Measurements from ENCODE around the gene TRIM29.
"Not testable (repeated sequence)": the region's sequence is repeated elsewhere in the genome, so short reads cannot be mapped to it uniquely, and the experiment has no call there.

TRIM29 gene

DNA sequence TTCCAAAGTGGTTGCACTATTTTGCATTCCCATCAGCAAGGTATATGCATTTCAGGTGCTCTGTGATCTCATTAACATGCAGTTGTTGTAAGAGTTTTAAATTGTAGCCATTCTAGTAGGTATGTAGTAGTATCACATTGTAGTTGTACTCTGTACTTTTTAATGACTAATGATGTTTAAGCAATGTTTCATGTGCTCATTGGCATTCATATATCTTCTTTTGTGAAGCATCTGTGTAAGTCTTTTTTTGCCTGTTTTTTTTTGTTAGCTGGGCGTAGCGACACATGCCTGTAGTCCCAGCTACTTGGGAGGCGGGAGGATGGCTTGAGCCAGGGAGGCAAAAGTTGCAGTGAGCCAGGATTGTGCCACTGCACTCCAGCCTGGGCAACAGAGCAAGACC, 11.3 kb upstream of the TRIM29 start:
- Histone ChIP-seq H3K4me1 (ENCODE audit: control insufficient read depth in 2 of 2, insufficient read depth in 2 of 2, low read length in 2 of 2) (no peaks in the 10 kb centered on the region), H3K27me3 (ENCODE audit: control insufficient read depth in 2 of 2, insufficient read depth in 2 of 2, low read length in 2 of 2) (peaks cover 3 to 10% of the 10 kb centered on the region in 2 donors), H3K27ac (ENCODE audit: low read depth in 2 of 2, low read length in 2 of 2) (no peak overlapping the region), H3K36me3 (ENCODE audit: control insufficient read depth in 2 of 2, insufficient read depth in 2 of 2, low read length in 2 of 2) (no peaks in the 10 kb centered on the region), H3K9me3 (ENCODE audit: control insufficient read depth in 2 of 2, low read length in 2 of 2) (no peaks in the 10 kb centered on the region), H3K4me3 (ENCODE audit: low read length in 2 of 2) (no peak overlapping the region), H3K9ac (ENCODE audit: low read depth in 1 of 2, low read length in 2 of 2) (no peak overlapping the region)

DNA sequence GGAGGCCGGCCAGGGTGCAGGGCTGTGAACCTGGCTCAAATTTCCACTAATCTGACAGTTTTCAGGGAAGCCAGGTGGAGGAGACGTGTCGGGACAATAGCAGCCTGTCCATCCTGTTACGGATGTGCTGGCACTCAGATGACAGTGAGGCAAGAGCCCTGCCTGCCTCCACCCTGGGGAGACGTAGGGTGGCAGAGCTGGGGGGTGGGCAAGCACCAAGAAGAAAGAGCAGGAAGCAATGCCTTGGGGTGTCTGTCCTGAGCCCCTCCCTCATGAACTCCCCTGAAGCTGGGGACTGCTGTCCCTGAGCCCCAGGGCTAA, 10.0 kb upstream of the TRIM29 start:
- no peaks in the 10 kb centered on the region for H3K36me3 ChIP-seq (ENCODE audit: control insufficient read depth in 2 of 2, insufficient read depth in 2 of 2, low read length in 2 of 2)
- H3K9me3 ChIP-seq (ENCODE audit: control insufficient read depth in 2 of 2, low read length in 2 of 2): no peaks in the 10 kb centered on the region
- H3K27ac ChIP-seq (ENCODE audit: low read depth in 2 of 2, low read length in 2 of 2): no peak overlapping the region
- no peak overlapping the region for H3K9ac ChIP-seq (ENCODE audit: low read depth in 1 of 2, low read length in 2 of 2)
- H3K27me3 ChIP-seq (ENCODE audit: control insufficient read depth in 2 of 2, insufficient read depth in 2 of 2, low read length in 2 of 2): peaks cover 3 to 12% of the 10 kb centered on the region in 2 donors
- H3K4me3 ChIP-seq (ENCODE audit: low read length in 2 of 2): no peak overlapping the region
- no peaks in the 10 kb centered on the region for H3K4me1 ChIP-seq (ENCODE audit: control insufficient read depth in 2 of 2, insufficient read depth in 2 of 2, low read length in 2 of 2)

DNA sequence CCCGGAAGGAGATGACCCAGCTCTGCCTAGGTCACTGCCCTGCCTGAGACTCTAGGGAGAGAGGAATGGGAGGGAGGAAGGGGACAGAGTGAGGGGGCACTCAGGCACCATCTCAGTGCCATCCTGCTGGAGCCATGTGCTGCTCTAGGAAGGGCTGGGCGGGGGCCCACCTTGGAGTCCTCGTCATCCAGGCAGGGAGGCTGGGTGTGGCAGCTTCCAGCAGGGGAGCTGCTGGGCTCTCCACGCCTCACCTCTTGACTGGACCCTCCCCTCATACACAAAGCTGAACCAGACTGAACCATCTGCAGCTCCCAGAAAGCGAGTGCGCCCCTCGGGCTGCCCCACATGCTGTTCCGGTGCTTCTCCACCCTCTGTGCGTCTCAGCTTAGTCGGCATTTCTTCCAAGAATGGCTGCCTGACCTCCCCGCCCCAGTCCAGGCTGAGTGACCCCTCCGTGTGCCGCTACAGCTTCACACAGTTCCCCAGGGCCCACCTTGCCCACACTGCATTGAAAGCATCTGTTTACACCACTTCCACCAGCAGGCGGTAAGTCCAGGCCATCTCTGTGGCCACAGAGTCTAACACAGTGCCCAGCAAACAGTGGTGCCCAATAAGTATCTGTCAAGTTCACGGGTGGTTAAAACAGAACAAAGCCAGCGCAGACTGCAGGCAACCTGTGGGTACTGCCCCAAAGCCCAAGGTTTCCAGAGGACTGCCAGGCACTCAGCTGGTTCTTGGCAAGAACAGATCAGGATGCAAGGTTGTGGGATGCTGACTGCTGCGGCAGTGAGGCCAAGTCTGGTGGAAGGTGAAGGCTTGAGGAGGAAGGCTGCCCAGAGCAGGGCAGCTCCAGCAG, 9.4 kb upstream of the TRIM29 start:
- Histone ChIP-seq H3K27me3 (ENCODE audit: control insufficient read depth in 2 of 2, insufficient read depth in 2 of 2, low read length in 2 of 2) (peaks cover 3 to 12% of the 10 kb centered on the region in 2 donors), H3K9ac (ENCODE audit: low read depth in 1 of 2, low read length in 2 of 2) (no peak overlapping the region), H3K36me3 (ENCODE audit: control insufficient read depth in 2 of 2, insufficient read depth in 2 of 2, low read length in 2 of 2) (no peaks in the 10 kb centered on the region), H3K27ac (ENCODE audit: low read depth in 2 of 2, low read length in 2 of 2) (no peak overlapping the region), H3K4me3 (ENCODE audit: low read length in 2 of 2) (no peak overlapping the region), H3K4me1 (ENCODE audit: control insufficient read depth in 2 of 2, insufficient read depth in 2 of 2, low read length in 2 of 2) (no peaks in the 10 kb centered on the region), H3K9me3 (ENCODE audit: control insufficient read depth in 2 of 2, low read length in 2 of 2) (no peaks in the 10 kb centered on the region)

DNA sequence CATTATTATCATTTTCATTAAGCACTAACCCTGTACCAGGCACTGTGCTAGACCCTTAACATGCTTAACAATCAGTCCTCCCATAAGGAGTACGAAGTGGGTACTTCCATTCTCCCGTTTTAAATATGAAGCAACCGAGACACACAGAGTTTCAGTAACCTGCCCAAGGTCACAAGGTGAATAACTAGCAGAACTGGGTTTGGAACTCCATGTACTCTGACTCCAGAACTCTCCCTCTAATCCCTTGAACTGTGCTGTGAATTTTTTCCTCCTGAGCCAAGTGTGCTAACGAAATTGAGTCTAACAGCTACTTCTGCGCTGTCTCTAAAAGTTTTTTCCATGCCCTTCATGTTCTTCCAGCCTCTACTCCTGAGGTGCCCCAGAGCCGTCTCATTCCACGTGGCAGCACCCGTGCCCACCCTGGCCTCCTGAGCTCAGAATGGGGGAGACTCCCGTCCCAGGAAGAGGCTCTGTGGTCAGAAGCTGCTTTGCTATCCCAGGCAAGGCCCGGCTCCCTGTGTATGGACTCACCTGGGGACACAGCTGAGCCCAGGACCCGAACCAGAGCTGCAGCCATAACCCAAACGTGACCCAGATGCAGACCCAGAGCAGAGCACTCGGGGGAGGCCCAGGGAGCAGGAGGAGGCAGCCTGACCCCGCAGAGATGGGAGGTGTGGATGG, 8.6 kb upstream of the TRIM29 start:
- Histone ChIP-seq H3K4me3 (ENCODE audit: low read length in 2 of 2) (no peak overlapping the region), H3K9me3 (ENCODE audit: control insufficient read depth in 2 of 2, low read length in 2 of 2) (no peaks in the 10 kb centered on the region), H3K27ac (ENCODE audit: low read depth in 2 of 2, low read length in 2 of 2) (no peak overlapping the region), H3K4me1 (ENCODE audit: control insufficient read depth in 2 of 2, insufficient read depth in 2 of 2, low read length in 2 of 2) (no peaks in the 10 kb centered on the region), H3K9ac (ENCODE audit: low read depth in 1 of 2, low read length in 2 of 2) (no peak overlapping the region), H3K27me3 (ENCODE audit: control insufficient read depth in 2 of 2, insufficient read depth in 2 of 2, low read length in 2 of 2) (peaks cover 3 to 12% of the 10 kb centered on the region in 2 donors), H3K36me3 (ENCODE audit: control insufficient read depth in 2 of 2, insufficient read depth in 2 of 2, low read length in 2 of 2) (no peaks in the 10 kb centered on the region)

DNA sequence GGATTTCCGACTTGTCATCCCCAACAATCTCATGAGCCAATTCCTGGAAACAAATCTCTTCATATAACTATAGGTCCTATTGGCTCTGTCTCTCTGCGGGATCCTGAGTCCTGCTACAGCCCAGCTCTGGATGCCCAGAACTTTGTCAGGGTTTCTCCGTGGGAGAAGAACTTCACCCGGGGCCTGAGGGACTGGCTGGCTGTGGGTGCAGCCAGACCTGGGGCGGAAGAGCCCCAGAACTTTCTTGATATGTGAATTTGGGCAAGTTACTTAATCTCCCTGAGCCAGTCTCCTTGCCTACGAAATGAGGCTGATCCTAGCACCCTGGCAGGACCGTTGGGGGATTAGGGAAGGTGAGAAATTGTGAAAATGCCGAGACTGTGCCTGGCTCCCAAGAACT, 6.6 kb upstream of the TRIM29 start:
- Histone ChIP-seq H3K36me3 (ENCODE audit: control insufficient read depth in 2 of 2, insufficient read depth in 2 of 2, low read length in 2 of 2) (no peaks in the 10 kb centered on the region), H3K27ac (ENCODE audit: low read depth in 2 of 2, low read length in 2 of 2) (no peak overlapping the region), H3K4me1 (ENCODE audit: control insufficient read depth in 2 of 2, insufficient read depth in 2 of 2, low read length in 2 of 2) (no peaks in the 10 kb centered on the region), H3K9ac (ENCODE audit: low read depth in 1 of 2, low read length in 2 of 2) (no peak overlapping the region), H3K4me3 (ENCODE audit: low read length in 2 of 2) (no peak overlapping the region), H3K27me3 (ENCODE audit: control insufficient read depth in 2 of 2, insufficient read depth in 2 of 2, low read length in 2 of 2) (peaks cover 3 to 12% of the 10 kb centered on the region in 2 donors), H3K9me3 (ENCODE audit: control insufficient read depth in 2 of 2, low read length in 2 of 2) (no peaks in the 10 kb centered on the region)

DNA sequence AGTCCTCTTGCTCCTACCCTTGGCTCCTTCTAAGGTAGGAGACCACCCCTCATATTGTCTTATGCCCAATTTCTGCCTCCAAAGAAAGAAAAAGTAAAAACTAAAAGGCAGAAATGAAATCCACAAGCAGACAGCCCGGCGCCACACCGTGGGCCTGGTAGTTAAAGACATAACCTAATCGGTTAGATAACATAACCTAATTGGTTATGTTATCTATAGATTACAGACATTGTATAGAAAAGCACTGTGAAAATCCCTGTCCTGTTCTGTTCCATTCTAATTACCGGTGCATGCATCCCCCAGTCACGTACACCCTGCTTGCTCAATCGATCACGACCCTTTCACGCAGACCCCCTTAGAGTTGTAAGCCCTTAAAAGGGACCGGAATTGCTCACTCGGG, 5.6 kb upstream of the TRIM29 start:
- not testable (repeated sequence) for H3K9me3 ChIP-seq (ENCODE audit: control insufficient read depth in 2 of 2, low read length in 2 of 2); H3K4me1 ChIP-seq (ENCODE audit: control insufficient read depth in 2 of 2, insufficient read depth in 2 of 2, low read length in 2 of 2); H3K9ac ChIP-seq (ENCODE audit: low read depth in 1 of 2, low read length in 2 of 2); H3K36me3 ChIP-seq (ENCODE audit: control insufficient read depth in 2 of 2, insufficient read depth in 2 of 2, low read length in 2 of 2); H3K27ac ChIP-seq (ENCODE audit: low read depth in 2 of 2, low read length in 2 of 2); H3K4me3 ChIP-seq (ENCODE audit: low read length in 2 of 2)
- peaks cover 3 to 12% of the 10 kb centered on the region in 2 donors for H3K27me3 ChIP-seq (ENCODE audit: control insufficient read depth in 2 of 2, insufficient read depth in 2 of 2, low read length in 2 of 2)

DNA sequence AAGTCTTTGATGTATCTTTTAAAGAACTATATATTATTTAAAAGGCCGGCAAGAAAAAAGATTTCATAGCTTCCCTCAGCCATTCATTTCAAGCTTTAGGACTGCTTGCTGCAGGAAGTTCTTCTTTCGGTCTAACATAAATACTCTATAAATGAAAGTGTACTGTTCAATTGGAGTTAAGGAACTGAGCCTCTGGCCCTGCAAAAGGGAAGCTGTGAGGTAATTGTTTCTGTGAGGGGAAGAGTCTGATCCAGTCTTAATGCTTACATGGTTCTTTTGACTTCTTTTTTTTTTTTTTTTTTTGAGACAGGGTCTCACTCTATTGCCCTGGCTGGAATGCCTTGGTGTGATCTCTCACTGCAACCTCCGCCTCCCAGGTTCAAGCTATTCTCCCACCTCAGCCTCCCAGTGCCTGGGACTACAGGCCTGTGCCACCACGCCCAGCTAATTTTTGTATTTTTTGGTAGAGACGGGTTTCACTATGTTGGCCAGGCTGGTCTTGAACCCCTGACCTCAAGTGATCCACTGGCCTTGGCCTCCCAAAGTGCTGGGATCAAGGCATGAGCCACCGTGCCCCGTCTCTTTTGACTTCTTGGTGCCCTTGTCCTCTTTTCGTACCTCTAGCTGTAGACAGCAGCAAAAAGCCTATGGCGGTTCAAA, 4.7 kb upstream of the TRIM29 start:
- no peak overlapping the region for H3K4me3 ChIP-seq (ENCODE audit: low read length in 2 of 2)
- no peak overlapping the region for H3K27ac ChIP-seq (ENCODE audit: low read depth in 2 of 2, low read length in 2 of 2)
- H3K9ac ChIP-seq (ENCODE audit: low read depth in 1 of 2, low read length in 2 of 2): no peak overlapping the region
- H3K4me1 ChIP-seq (ENCODE audit: control insufficient read depth in 2 of 2, insufficient read depth in 2 of 2, low read length in 2 of 2): peaks cover 0 to 3% of the 10 kb centered on the region in 2 donors
- H3K9me3 ChIP-seq (ENCODE audit: control insufficient read depth in 2 of 2, low read length in 2 of 2): no peaks in the 10 kb centered on the region
- no peaks in the 10 kb centered on the region for H3K36me3 ChIP-seq (ENCODE audit: control insufficient read depth in 2 of 2, insufficient read depth in 2 of 2, low read length in 2 of 2)
- H3K27me3 ChIP-seq (ENCODE audit: control insufficient read depth in 2 of 2, insufficient read depth in 2 of 2, low read length in 2 of 2): peaks cover 0 to 9% of the 10 kb centered on the region in 2 donors

DNA sequence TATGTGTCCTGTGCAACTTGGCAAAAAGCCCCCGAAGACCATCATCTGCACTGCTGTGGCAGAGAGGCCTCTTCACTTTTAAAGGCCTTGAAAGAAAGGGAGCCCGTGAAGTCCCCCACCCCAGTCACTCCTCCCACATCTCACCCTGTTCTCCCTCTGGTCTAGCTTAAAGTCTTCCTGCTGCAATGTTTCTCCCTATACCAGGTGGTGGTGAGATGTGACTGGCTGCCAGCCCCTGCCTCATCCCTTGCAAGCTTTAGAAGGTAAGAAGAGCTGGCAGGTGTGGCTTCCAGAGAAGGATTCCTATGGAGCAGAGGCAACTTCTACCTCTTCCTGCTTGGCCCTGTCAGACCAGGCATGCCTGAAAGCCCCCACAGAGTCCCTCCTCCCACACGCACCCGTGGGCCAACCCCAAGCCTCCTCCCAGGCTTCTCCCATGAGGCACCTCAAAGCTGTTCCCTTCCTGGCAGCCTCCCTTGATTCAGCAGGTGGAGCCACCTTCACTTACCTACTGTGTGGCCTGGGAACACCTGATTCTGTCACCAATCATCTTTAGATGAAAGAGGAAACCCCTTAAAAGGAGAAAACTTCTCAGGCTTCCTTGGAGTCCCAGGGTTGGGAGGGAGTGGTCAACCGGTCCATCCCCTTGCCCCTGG, 4.0 kb upstream of the TRIM29 start:
- Histone ChIP-seq H3K9ac (ENCODE audit: low read depth in 1 of 2, low read length in 2 of 2) (no peak overlapping the region), H3K9me3 (ENCODE audit: control insufficient read depth in 2 of 2, low read length in 2 of 2) (no peaks in the 10 kb centered on the region), H3K36me3 (ENCODE audit: control insufficient read depth in 2 of 2, insufficient read depth in 2 of 2, low read length in 2 of 2) (no peaks in the 10 kb centered on the region), H3K4me3 (ENCODE audit: low read length in 2 of 2) (no peak overlapping the region), H3K27me3 (ENCODE audit: control insufficient read depth in 2 of 2, insufficient read depth in 2 of 2, low read length in 2 of 2) (peaks cover 0 to 7% of the 10 kb centered on the region in 2 donors), H3K27ac (ENCODE audit: low read depth in 2 of 2, low read length in 2 of 2) (no peak overlapping the region), H3K4me1 (ENCODE audit: control insufficient read depth in 2 of 2, insufficient read depth in 2 of 2, low read length in 2 of 2) (peaks cover 0 to 4% of the 10 kb centered on the region in 2 donors)

DNA sequence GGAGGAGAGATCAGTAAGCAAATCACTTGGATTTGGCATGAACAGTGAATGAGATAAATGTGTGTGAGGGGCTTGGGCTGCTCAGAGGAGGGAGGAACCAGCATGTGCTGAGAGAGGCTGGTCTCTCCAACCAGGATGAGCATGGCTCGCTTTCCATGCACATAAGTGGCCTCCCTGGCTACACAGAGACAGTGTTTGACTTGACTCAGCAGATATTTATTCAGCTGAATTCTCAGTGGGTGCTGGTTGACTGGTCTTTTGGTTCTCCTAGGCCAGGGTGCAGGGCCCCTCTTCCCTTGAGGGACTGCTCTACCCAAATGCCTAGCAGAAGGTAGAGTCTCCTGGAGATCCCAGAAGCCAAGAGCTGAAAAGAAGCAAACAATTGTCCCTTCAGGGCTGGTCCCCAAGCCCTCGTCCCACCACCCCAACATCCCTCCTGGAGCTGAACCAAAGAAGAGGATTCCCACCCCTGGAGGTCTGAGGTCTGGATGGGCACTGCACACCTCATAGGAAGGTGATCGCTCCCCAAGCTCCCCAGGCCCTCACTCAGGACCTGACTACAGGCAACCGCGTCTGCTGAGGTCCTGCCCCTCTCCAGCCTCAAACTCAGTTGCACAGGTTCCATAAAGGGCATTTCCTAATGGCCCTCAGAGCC, 3.3 kb upstream of the TRIM29 start:
- Histone ChIP-seq H3K27me3 (ENCODE audit: control insufficient read depth in 2 of 2, insufficient read depth in 2 of 2, low read length in 2 of 2) (peaks cover 0 to 4% of the 10 kb centered on the region in 2 donors), H3K27ac (ENCODE audit: low read depth in 2 of 2, low read length in 2 of 2) (no peak overlapping the region), H3K4me3 (ENCODE audit: low read length in 2 of 2) (no peak overlapping the region), H3K9ac (ENCODE audit: low read depth in 1 of 2, low read length in 2 of 2) (no peak overlapping the region), H3K9me3 (ENCODE audit: control insufficient read depth in 2 of 2, low read length in 2 of 2) (no peaks in the 10 kb centered on the region), H3K36me3 (ENCODE audit: control insufficient read depth in 2 of 2, insufficient read depth in 2 of 2, low read length in 2 of 2) (no peaks in the 10 kb centered on the region), H3K4me1 (ENCODE audit: control insufficient read depth in 2 of 2, insufficient read depth in 2 of 2, low read length in 2 of 2) (peaks cover 0 to 4% of the 10 kb centered on the region in 2 donors)

Data from mucosa of rectum (tissue), 2 donors.